Stimulated activated CD8-positive, alpha-beta memory T cell treated with anti-CD3 and anti-CD28 coated beads, Interleukin-12 subunit alpha, Interleukin-12 subunit beta, amount 100 ng/mL, for 1 hour (primary cell): ENCODE results near the gene CDH19.

Experiments used
- DNase-seq: peaks from one replicate; pipeline ENCODE4 v3.0.0-alpha.2; 2020; ENCODE audit warnings: low read depth

The CDH19 gene

GRCh38 chr18:66603941-66604627 lies at the start of gene CDH19:
CDH19 (minus strand) TSS chr18:66604090; CDS start chr18:66572204, 31,886 bp downstream.
- no peak for DNase-seq

- DNase-seq: no peak
These were observed 43.8 kb upstream of the CDH19 start for GRCh38 chr18:66647671-66648070.

- DNase-seq: no peak
These were observed 42.7 kb upstream of the CDH19 start for GRCh38 chr18:66646609-66647008.

- no peak for DNase-seq
These were observed 42.1 kb upstream of the CDH19 start for GRCh38 chr18:66645983-66646382.

GRCh38 chr18:66641056-66641455 lies 37.2 kb upstream of the CDH19 start:
- DNase-seq: no peak

- no peak for DNase-seq
These were observed 36.5 kb upstream of the CDH19 start for GRCh38 chr18:66640431-66640830.

GRCh38 chr18:66638856-66639629 lies 35.2 kb upstream of the CDH19 start:
- DNase-seq: no peak

- DNase-seq: no peak
These were observed 31.5 kb upstream of the CDH19 start for GRCh38 chr18:66635342-66635741.

GRCh38 chr18:66632756-66633155 lies 28.9 kb upstream of the CDH19 start:
- DNase-seq: no peak

- DNase-seq: no peak
These were observed 26.9 kb upstream of the CDH19 start for GRCh38 chr18:66630831-66631230.

- no peak for DNase-seq
These were observed 19.9 kb upstream of the CDH19 start for GRCh38 chr18:66623821-66624220.

- DNase-seq: no peak
These were observed 18.1 kb upstream of the CDH19 start for GRCh38 chr18:66621816-66622576.

- no peak for DNase-seq
These were observed 12.7 kb upstream of the CDH19 start for GRCh38 chr18:66616523-66616983.

GRCh38 chr18:66615176-66615575 lies 11.3 kb upstream of the CDH19 start:
- no peak for DNase-seq

GRCh38 chr18:66607632-66608031 lies 3.7 kb upstream of the CDH19 start:
- no peak for DNase-seq

- no peak for DNase-seq
These were observed 2.2 kb downstream of the CDH19 start for GRCh38 chr18:66601649-66602048.

GRCh38 chr18:66599190-66599589 lies 4.7 kb downstream of the CDH19 start:
- DNase-seq: no peak

- no peak for DNase-seq
These were observed 16.5 kb downstream of the CDH19 start for GRCh38 chr18:66587430-66587829.

- DNase-seq: no peak
These were observed 21.7 kb downstream of the CDH19 start for GRCh38 chr18:66582211-66582610.

- no peak for DNase-seq
These were observed 28.6 kb downstream of the CDH19 start for GRCh38 chr18:66575263-66575662.

- DNase-seq: no peak
These were observed 32.0 kb downstream of the CDH19 start for GRCh38 chr18:66571845-66572244.

GRCh38 chr18:66566616-66567015 lies 37.3 kb downstream of the CDH19 start:
- no peak for DNase-seq

GRCh38 chr18:66564236-66564635 lies 39.7 kb downstream of the CDH19 start:
- DNase-seq: no peak
